Osteoblast (primary cell): ENCODE measurements around the gene COX4I2. TPM values are rescaled to one million over a fixed set of nuclear protein-coding genes. Genes with fewer than 3 reads are reported as not detected.
"Not testable (repeated sequence)": the region's sequence is repeated elsewhere in the genome, so short reads cannot be mapped to it uniquely, and the experiment has no call there.

Experiments
- DNase-seq: peaks from one replicate; pipeline ENCODE4 v3.0.0; 2011; ENCODE audit warnings: low spot score, mixed read lengths; ENCODE audit not compliant: insufficient read length; ENCODE audit errors: missing footprints
- H2AFZ ChIP-seq: 2 replicates; pipeline ENCODE4 v1.6.0; 2011; ENCODE audit warnings: mild to moderate bottlenecking, low read length
- H3K27ac ChIP-seq: 2 replicates; pipeline ENCODE4 v1.5.1; 2011; ENCODE audit warnings: mild to moderate bottlenecking, low read depth, low read length, moderate library complexity
- H3K27me3 ChIP-seq: 2 replicates; pipeline ENCODE4 v1.6.0; 2012; ENCODE audit warnings: mild to moderate bottlenecking, control low read depth, inconsistent platforms, low read length, moderate library complexity; ENCODE audit not compliant: insufficient read depth
- H3K36me3 ChIP-seq: 2 replicates; pipeline ENCODE4 v1.5.1; 2011; ENCODE audit warnings: mild to moderate bottlenecking, low read length, control low read depth, moderate library complexity; ENCODE audit not compliant: insufficient read depth
- H3K4me1 ChIP-seq: 2 replicates; pipeline ENCODE4 v1.5.1; 2011; ENCODE audit warnings: mild to moderate bottlenecking, low read length, control low read depth, moderate library complexity; ENCODE audit not compliant: insufficient read depth
- H3K4me2 ChIP-seq: 2 replicates; pipeline ENCODE4 v1.6.0; 2011; ENCODE audit warnings: mild to moderate bottlenecking, low read length; ENCODE audit not compliant: insufficient read depth
- H3K4me3 ChIP-seq: fragments of 200-600 bp; sonication (generic); 3 replicates; pipeline ENCODE4 v1.5.1; 2012; ENCODE audit warnings: mild to moderate bottlenecking, low read length, inconsistent platforms; ENCODE audit not compliant: insufficient read depth
- H3K79me2 ChIP-seq: 2 replicates; pipeline ENCODE4 v1.6.0; 2012; ENCODE audit warnings: mild to moderate bottlenecking, low read length, control low read depth, inconsistent platforms; ENCODE audit not compliant: insufficient read depth
- H3K9me3 ChIP-seq: 2 replicates; pipeline ENCODE4 v1.5.1; 2011; ENCODE audit warnings: low read depth, low read length, control low read depth
- H4K20me1 ChIP-seq: 2 replicates; pipeline ENCODE4 v1.6.0; 2012; ENCODE audit warnings: mild to moderate bottlenecking, low read length, control low read depth; ENCODE audit not compliant: insufficient read depth
- CTCF ChIP-seq: IDR thresholded peaks from 2 replicates; pipeline ENCODE4 v1.5.1; 2011; ENCODE audit warnings: mild to moderate bottlenecking, low read depth, low read length, moderate library complexity; ENCODE audit errors: extremely low read depth
- total RNA-seq: library from RNA; depleted of rRNA; stranded (reverse); fragments of >200 nt; gene quantifications from 2 replicates; pipeline ENCODE4 v1.2.3, GENCODE V29; 2012

Gene COX4I2
- total RNA-seq, 1 donor, result not detected

GRCh38 chr20:31608251-31608945 is 29.3 kb upstream of the COX4I2 start:
- no peaks in the 10 kb centered on the region for H3K27me3 ChIP-seq
- peaks cover 19% of the 10 kb centered on the region for H3K79me2 ChIP-seq
- no peaks in the 10 kb centered on the region for H3K9me3 ChIP-seq
- peaks cover 21% of the 10 kb centered on the region for H4K20me1 ChIP-seq
- no peak for TF ChIP-seq CTCF
- peak overlapping the region; percentile 63 for H3K4me3 ChIP-seq
- peak overlapping the region; percentile 97 for H3K4me2 ChIP-seq
- H3K4me1 ChIP-seq, result peaks cover 44% of the 10 kb centered on the region
- H3K27ac ChIP-seq, result peak overlapping the region; percentile 21
- peak overlapping the region; percentile 61 for H2AFZ ChIP-seq
- DNase-seq, result peak; percentile 90
- peaks cover 9% of the 10 kb centered on the region for H3K36me3 ChIP-seq

GRCh38 chr20:31612271-31612640 is 25.5 kb upstream of the COX4I2 start:
- not testable (repeated sequence) for H3K4me2 ChIP-seq, H3K27ac ChIP-seq, H2AFZ ChIP-seq, DNase-seq, H3K27me3 ChIP-seq, H3K79me2 ChIP-seq, H3K4me3 ChIP-seq, H3K36me3 ChIP-seq, H3K9me3 ChIP-seq, H4K20me1 ChIP-seq
- peaks cover 23% of the 10 kb centered on the region for H3K4me1 ChIP-seq

GRCh38 chr20:31615416-31615815 is 22.3 kb upstream of the COX4I2 start:
- Histone ChIP-seq H3K27ac (no peak overlapping the region), H3K27me3 (peaks cover 3% of the 10 kb centered on the region), H4K20me1 (no peaks in the 10 kb centered on the region), H2AFZ (no peak overlapping the region), H3K9me3 (no peaks in the 10 kb centered on the region), H3K4me3 (no peak overlapping the region), H3K79me2 (no peaks in the 10 kb centered on the region), H3K4me2 (no peak overlapping the region), H3K4me1 (peaks cover 6% of the 10 kb centered on the region), H3K36me3 (no peaks in the 10 kb centered on the region)
- DNase-seq, result no peak
- TF ChIP-seq CTCF, result no peak

GRCh38 chr20:31617432-31618104 is 20.1 kb upstream of the COX4I2 start:
- Histone ChIP-seq H2AFZ (no peak overlapping the region), H3K27ac (no peak overlapping the region), H3K79me2 (no peaks in the 10 kb centered on the region), H3K9me3 (no peaks in the 10 kb centered on the region), H4K20me1 (no peaks in the 10 kb centered on the region), H3K4me3 (no peak overlapping the region), H3K27me3 (peaks cover 3% of the 10 kb centered on the region), H3K4me1 (no peaks in the 10 kb centered on the region), H3K4me2 (no peak overlapping the region), H3K36me3 (no peaks in the 10 kb centered on the region)
- TF ChIP-seq CTCF, result no peak
- no peak for DNase-seq
